ENCODE data around the gene NRG3.

DNA sequence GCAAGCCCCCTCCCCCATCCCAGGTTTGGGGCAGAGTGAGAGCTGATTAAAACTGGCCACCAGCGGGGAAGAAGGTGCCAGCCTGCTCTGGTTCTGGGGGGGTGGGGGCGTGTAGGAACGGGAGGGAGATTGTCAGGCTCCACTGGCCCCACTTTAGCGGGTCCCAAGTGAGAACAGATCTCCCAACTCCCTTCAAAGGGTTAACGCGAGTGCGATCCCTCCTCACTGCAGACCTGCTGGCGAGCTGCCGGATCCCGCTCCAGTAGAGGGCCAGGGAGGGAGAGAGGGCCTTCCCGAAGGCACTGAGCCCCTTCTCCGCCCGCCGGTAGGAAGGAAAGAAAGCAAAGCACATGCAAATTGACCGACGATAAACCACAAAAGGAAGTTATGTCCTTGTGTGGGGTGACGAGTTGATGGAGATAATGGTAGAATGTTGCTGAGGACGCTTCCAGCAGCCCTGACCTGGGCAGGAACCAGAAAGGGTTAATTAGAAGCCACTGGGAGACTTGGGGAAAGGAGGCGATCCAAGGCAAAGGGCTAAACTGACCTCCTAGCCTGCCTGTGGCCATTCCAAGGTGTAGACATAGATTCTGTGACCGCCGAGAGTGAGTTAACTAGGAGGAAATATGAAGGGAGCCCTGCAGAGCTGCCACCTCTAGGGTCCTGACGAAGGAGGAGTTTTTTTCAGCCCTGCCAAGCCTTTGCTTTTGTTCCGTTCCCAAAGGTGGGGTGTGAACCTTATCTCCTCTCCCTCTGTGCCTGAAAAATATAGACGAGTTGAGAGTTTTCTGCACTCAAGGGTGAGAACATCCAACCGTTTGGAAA lies 1.5 kb downstream of the NRG3 start:
- TF ChIP-seq CTCF (conservative IDR thresholded peaks at IDR 0.05; ENCODE audit: low read length) = no peak
- TF ChIP-seq EZH2phosphoT487 (IDR thresholded peaks at IDR 0.05; ENCODE audit: borderline replicate concordance, low read depth, low read length) = no peak
